ENCODE results near the gene MPI. TPM values are rescaled to one million over a fixed set of nuclear protein-coding genes. Genes with fewer than 3 reads are reported as not detected.

Gene MPI
- total and polyA plus RNA-seq, 10 of the 15 experiments (the other 5 are each of a cell fraction or from before 2014, with no cell fraction given): 35.6 to 93.9 (median 44.1) TPM

- Histone ChIP-seq H3K27ac (ENCODE audit: control insufficient read depth, insufficient read depth) (no peak overlapping the region), H2AFZ (ENCODE audit: control insufficient read depth, low read depth, low read length) (no peak overlapping the region), H3K36me3 (ENCODE audit: control insufficient read depth in 2 of 2, insufficient read depth in 2 of 2, low read length in 1 of 2) (peaks cover 12 to 20% of the 10 kb centered on the region in 2 experiments; a peak in 3 of 4 replicates), H4K20me1 (ENCODE audit: control insufficient read depth, insufficient read depth) (no peaks in the 10 kb centered on the region), H3K9ac (ENCODE audit: control insufficient read depth, insufficient read depth, low read length) (no peak overlapping the region), H3K4me1 (ENCODE audit: control insufficient read depth, insufficient read depth, low read length) (peaks cover 11% of the 10 kb centered on the region), H3K9me3 (replicated peaks; ENCODE audit: control insufficient read depth, insufficient read depth, low read length) (no peaks in the 10 kb centered on the region), H3K4me3 (no peak overlapping the region), H3K4me2 (ENCODE audit: control insufficient read depth, insufficient read depth) (no peak overlapping the region), H3K27me3 (replicated peaks in 1 of 2; ENCODE audit: control insufficient read depth in 2 of 2, insufficient read depth in 2 of 2, low read length in 1 of 2) (no peaks in the 10 kb centered on the region), H3K79me2 (ENCODE audit: control insufficient read depth, insufficient read depth, low read length) (peaks cover 15% of the 10 kb centered on the region)
- BruUV-seq (replicated peaks): no TSS peak
- ChIA-PET CTCF (interaction anchor here (0.6 to 8.9 kb wide), 14 partner anchors 11 to 269 kb away, joined by 3 to 129 read pairs (median 12); partner anchors contain the start of genes MPI and SCAMP2), SMC1A (ENCODE audit: uncharacterized antibody, unreplicated experiment) (interaction anchor here (1.0 to 4.9 kb wide), 8 partner anchors 15 to 135 kb away, joined by 3 to 52 read pairs (median 6); partner anchors contain the start of gene ULK3), RAD21 (ENCODE audit: unreplicated experiment) (interaction anchor here (0.6 to 5.4 kb wide), 7 partner anchors 45 to 803 kb away, joined by 3 to 53 read pairs (median 6); partner anchors contain the start of gene ULK3), POLR2A (interaction anchor here (0.6 to 1.8 kb wide), 8 partner anchors 9 to 134 kb away, joined by 3 to 8 read pairs (median 4); no protein-coding TSS in a partner anchor)
- no peak for ATAC-seq
- FAIRE-seq: no peak
- whole genome bisulfite sequencing (ENCODE audit: insufficient coverage, insufficient replicate concordance, low lambda C conversion rate, missing lambda C conversion rate): 100% methylated on average over 1 of the region's 1 CpG
- in situ Hi-C loops (cut with MboI) (no loop called here), intact Hi-C loops (cut with micrococcal nuclease; ENCODE audit: unreplicated experiment) (loop anchor here (5.0 kb wide), 3 partner anchors 46 to 131 kb away; partner anchors contain the start of gene ULK3)
- no peak for TF ChIP-seq SMARCA5 (IDR thresholded peaks at IDR 0.05)
- TF ChIP-seq PBX3 (IDR thresholded peaks at IDR 0.05; ENCODE audit: insufficient replicate concordance, low read depth, low read length): no peak
- no peak for TF ChIP-seq IRF4 (IDR thresholded peaks at IDR 0.05; ENCODE audit: low read depth, low read length)
- no peak for TF ChIP-seq EED (IDR thresholded peaks at IDR 0.05; ENCODE audit: low read depth)
- TF ChIP-seq TCF7 (IDR thresholded peaks at IDR 0.05; ENCODE audit: borderline replicate concordance): no peak
- no peak for TF ChIP-seq IKZF2 (IDR thresholded peaks at IDR 0.05)
- TF ChIP-seq CTCF (IDR thresholded peaks at IDR 0.05 in 2 of 3, conservative IDR thresholded peaks at IDR 0.05 in 1 of 3; ENCODE audit: control insufficient read depth in 2 of 3, extremely low read depth in 1 of 3, insufficient read depth in 1 of 3, low read depth in 3 of 3, low read length in 3 of 3): no peak
- no peak for TF ChIP-seq WRNIP1 (IDR thresholded peaks at IDR 0.05; ENCODE audit: borderline replicate concordance, low read depth, low read length)
- TF ChIP-seq EZH2 (IDR thresholded peaks at IDR 0.05; ENCODE audit: borderline replicate concordance, control insufficient read depth, low read depth, low read length): no peak
- no peak for TF ChIP-seq ZNF384 (IDR thresholded peaks at IDR 0.05; ENCODE audit: borderline replicate concordance, low read depth, low read length)
- no peak for DNase-seq (ENCODE audit: low read depth, low spot score)
Observed at GRCh38 chr15:74903676-74904075, 13.8 kb downstream of the MPI start.

All from GM12878 (cell line).